DMS 273 (cell line): ENCODE data around the gene CPLX3.

Experiments used
- DNase-seq: peaks from one replicate; lab custom pipeline; 2025; ENCODE audit not compliant: unreplicated experiment; lab: John Stamatoyannopoulos, UW

The CPLX3 gene

DNA sequence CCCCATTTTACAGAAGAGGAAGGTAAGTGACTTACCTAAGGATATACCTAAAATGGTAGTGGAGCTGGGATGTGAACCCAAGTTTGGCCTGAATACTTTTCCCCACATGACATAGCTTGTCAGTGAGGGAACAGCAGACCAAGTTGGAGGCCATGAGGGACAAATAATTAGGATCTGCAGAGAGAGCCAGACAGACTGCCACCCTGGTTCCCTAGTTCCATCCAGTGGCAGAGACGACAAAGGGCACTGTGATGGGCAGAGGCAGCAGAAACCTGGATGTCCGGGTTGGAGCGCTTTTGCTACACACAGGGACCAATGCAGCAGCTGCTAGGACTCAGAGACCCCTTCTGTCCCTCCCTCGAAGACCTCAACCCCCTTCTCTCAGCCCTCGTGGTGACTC lies 1.2 kb downstream of the CPLX3 start:
- DNase-seq = peak; percentile 21

DNA sequence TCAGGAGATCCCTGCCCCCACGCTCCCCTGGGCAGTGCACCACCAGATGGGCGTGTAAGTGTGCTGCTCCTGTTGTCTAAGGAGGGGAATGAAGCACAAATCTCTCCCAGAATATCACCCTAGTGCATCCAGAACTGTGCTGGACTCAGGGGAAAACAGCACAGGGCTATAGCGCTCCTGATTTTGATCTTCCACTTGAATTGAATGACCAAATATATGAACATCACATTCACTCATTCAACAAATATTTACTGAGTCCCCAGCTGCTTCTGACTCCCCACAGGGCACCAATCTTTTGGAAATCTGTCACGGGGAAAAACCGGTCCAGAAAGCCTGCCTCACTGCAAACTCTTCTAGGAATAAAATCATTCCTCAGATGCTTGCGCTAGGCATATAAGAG lies 2.4 kb downstream of the CPLX3 start:
- peak; percentile 65 for DNase-seq

DNA sequence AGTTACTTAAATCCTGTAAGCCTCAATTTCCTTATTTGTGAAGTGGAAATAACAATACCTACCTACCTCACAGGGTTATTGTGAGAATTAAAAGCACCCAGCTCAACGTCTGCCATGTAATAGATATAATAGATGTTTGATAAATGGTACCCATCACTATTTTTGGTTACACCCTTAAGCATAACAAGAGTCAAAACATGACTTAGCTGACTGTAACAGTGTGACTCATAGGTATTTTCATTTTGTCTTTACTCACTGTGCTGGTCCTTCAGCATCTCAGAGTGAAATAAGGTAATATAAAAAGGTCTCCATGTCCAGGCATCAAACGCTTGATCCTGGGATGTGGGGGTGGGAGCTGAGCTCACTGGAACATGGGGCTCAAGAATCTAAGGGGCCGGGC lies 3.1 kb downstream of the CPLX3 start:
- DNase-seq = no peak

DNA sequence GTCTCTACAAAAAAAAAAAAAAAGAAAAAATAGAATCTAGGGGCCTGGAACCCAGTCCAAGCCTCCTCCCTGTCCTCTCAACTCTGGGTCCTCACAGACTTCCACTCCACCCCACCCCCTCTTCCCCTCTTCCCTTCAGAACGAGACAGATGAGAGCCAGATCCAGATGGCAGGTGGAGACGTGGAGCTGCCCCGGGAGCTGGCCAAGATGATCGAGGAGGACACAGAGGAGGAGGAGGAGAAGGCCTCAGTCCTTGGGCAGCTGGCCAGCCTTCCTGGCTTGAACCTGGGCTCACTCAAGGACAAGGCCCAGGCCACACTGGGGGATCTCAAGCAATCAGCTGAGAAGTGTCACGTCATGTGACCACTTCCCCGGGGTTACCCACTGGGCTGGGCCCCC lies 3.6 kb downstream of the CPLX3 start:
- DNase-seq = peak; percentile 52

DNA sequence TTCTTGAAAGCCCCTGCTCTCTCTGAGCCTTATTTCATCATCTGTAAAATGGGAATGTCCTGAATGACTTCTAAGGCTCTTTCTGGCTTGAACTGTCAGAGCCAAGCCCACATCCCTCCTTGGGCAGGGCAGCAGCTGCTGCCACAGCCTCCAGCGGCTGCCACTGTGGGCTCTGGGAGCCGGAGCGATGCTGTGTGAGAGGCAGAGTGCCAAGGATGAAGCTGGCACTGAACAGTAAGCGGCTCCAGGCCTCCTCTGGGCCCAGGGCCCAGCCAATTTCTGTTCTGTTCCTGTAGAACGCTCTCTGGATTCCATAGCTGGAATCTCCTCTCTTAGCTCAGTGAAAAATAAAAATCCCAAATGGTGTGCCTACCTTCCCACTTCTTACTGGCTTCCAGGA lies 4.4 kb downstream of the CPLX3 start:
- peak; percentile 90 for DNase-seq

DNA sequence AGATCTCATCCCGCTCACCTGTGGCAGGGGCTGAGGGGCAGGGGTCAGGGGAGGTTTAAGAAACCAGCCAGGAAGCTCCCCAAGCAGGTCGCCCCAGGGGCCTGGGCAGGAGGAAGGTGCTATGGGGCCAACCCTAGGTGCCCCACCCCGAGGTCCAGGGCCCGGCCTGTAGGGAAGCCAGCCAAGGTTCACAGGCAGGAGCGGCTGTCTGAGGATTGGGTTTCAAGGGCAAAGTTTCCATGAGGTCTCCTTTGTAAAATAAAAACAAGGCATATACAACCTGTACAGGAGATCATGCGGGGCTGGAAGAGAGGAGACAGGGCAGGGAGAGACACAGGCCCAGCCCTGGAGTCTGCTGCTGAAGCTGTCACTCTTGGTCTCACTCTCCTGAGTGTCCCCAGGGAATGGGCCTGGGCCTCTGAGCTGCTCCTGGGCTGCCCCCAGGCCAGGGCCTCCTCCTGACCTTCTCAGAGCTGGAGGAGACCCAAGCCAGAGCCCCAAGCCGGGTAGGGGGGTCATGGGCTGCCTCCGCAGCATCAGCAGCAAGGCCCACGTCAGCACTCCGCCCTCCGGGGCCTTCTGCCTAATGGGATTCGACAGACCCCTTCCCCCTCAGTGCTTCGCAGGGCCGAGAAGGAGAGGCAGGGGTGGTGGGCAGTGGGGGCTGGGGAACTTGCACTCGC lies 5.5 kb downstream of the CPLX3 start:
- DNase-seq = peak; percentile 64

DNA sequence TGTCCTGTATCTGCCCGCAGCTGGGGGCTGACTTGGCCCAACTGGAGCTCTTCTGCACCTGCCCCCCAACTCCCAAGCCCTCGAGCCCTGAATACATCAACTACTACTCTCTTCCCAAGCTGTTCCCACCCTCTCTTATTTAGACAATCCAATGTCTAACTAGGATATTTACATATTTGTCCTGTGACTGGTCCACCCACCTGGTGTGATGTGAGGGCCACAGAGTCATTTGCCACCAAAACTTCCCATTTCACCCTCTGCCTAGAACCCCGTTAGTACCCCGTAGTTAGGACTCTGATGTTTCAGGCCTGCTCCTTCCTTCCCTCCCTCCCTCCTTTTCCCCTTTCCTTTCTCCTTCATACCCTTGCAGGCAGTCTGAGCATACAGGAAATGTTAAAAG lies 6.4 kb downstream of the CPLX3 start:
- DNase-seq = peak; percentile 33

DNA sequence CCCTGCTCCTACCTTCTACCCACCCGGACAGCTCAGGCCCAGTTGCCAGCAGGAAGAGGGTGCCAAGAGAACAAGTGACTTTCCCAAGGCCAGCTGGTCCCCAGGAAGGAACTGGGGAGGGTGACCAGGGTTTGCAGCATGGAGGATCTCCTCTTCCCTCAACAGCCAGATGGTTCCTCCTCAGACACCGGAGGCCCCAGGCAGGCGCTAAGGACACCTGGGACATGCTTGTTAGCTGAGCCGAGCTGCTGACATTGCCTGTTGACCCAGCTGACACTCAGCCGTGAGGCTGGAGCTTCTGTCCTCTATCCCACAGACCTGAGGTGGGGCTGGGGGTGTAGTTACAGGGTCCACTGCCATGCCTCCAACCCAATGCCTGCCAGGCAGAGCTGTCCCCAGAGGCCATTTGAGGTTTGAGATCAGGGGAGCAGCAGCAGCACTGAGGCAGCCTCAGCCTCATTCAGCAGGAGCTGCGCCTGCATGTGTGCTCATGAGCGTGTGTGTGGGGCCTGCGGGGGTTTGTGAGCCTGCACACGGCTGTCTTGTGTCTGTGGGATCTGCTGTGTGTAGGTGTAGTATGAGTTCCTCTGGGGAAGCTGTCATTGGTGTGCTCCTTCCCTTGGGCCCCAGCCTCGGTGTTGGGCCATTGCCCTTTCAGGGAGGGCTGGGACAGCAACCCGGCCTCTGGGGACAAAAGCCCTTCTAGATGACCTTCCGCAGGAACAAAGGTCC lies 7.1 kb downstream of the CPLX3 start:
- DNase-seq = peak; percentile 75

DNA sequence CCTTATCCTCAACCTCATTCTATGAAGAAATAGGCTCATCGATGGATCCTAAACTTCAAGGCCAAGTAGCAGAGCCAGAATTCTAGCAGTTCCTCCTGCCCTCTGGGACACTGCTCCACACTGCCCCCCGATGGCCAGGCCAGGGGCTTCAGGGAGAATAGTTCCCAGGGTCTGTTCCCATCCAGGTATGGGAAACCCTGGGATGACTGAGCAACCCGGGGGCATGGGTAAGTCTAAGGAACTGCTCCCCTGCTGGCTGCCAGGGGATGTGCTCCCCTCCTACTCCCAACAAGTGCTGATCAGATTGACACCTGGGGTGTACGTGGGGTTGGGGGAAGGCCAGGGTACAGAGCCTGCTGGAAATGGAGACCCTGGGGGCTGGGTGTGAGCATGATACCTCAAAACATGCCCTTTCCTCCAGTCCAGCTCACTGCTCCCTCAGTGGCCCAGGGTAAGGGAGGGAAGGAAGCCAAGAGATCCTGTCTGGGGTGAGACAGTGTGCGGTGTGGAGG lies 8.9 kb downstream of the CPLX3 start:
- DNase-seq = peak; percentile 89

DNA sequence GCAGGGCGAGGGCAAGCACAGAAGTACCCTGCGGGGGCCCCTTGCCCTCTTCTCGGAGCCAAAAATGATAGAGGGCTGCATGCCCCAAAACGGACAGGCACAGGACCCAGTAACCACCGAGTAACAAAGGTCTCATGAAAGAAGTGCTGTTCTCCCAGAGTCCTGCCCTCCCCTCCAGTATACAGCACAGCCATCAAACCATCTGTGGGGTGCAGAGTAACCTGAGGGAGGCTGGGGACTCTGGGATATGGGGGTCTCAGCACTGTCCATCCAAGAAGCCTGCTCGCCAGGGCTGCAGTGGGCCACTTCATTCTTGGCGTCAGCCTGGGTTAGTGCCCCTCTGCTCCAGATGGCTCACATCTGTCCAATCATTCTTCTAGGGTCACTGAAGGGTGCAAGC lies 10.4 kb downstream of the CPLX3 start:
- no peak for DNase-seq

DNA sequence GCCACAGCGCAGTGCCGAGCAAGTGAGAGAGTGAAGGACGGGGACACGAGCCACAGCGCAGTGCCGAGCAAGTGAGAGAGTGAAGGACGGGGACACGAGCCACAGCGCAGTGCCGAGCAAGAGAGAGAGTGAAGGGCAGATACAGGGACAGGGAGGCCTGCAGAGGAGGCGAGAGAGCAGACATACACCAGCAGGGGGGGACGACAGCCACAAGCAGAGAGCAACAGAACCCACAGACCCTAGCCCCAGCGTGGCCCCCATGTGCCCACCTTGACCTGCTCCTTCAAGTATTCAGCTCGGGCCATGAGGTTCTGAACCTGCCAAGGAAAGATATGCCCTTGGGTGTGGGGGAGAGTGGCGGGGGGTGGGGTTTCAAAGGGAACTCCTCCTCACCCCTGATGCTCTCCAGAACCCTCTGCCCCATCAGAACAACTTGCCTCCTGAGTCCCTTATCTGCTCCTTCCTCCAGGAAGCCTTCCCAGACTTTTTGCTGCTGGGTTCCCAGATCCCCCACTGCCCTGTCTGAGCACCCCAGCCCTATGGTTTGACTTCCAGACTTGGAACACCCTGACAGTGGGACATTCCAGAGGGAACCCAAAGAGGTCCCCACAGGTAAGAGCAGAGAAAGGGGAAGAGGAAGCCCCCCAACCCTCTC lies 11.2 kb downstream of the CPLX3 start:
- no peak for DNase-seq

DNA sequence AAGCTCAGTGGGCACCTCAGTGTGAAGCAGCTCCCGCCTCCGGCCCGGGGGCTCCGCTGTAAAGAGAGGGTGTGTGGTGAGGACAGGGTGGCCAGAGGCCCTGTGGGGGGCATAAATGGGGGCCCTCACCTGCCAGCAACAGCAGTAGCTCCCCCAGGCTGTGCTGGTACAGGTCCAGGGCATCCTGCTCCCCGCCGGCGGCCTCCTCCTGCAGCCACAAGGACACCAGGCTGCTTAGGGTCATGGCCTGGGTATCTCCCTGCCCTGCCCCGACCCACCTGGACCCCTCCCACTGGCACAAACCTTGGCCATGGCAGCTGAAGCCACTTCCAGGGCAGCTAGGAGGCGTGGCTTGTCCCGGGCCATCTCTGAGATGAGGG lies 11.7 kb downstream of the CPLX3 start:
- DNase-seq = no peak

DNA sequence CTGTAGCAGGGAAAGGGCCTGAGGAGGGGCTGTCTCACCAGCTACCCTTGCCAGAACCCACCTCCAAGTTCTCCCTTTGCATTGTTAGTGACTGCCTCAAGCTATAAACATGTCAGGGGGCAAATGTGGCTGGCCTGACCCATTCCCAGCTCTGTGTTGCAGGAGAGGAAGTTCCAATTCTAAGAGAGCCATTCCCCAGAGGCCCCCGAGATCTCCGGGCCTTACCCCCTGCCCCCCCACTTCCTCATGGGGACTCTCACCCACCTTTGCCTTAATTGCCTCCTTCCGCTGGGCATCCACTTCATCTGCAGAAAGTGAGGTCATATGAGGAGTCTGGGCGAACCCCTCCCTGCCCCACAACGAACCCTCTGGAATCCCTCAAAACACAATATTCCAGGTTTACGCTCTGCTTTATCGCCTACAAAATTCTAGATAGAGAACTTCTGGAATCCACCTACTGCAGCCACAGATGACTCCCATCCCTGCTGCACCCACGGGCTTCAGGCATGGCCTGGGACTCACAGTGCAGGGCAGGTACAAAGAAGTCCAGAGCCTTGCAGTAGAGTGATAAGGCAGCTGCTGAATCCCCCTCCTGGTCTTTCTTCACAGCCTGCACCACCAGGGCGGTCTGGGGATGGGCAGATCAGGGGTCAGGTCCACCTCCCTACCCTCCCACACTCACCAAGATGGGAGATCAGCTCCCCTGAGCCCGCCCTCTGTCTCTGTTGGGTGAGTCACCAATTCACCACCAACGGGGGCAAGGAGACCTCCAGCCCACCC lies 12.5 kb downstream of the CPLX3 start:
- DNase-seq = no peak

DNA sequence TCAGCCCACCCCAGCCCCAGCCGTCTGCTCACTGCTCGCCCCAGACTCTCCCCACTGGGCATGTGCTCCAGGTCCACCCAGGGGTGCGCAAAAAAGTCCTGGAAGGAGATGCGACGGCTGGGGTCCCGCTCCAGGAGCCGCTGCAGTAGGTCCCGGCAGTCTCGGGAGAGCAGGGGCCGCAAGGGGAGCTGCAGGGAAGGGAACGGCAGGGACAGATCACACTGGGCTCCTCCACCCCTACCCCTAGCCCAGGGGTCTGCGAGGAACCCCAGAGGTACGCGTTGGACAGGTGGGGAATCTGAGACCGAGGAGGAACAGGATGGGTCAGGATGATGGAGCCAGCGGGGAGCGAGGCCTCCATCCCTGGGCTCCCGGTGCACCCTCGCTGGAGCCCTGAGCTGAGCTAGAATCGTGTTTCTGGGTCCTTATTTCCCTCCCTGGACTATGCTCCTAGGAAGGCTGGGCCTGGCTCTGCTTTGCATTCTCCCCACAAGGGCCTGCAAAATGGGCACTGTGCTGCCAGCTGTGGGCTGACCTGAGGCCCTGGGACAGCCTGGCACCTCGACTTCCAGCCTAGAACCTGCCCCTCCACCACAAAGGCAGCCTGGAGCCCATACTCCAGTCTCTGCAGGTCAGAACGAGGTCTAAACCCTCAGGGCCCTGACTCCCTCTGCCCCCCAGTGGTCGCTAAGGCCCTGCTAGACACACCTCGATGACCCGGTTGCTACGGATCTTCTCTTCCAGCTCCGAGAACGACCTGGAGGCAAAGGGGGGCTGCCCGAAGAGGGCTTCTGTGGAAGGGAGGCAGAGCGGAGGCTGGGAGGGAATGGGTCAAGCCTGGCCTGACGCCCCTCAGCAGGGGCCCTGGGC lies 13.3 kb downstream of the CPLX3 start:
- peak; percentile 26 for DNase-seq

DNA sequence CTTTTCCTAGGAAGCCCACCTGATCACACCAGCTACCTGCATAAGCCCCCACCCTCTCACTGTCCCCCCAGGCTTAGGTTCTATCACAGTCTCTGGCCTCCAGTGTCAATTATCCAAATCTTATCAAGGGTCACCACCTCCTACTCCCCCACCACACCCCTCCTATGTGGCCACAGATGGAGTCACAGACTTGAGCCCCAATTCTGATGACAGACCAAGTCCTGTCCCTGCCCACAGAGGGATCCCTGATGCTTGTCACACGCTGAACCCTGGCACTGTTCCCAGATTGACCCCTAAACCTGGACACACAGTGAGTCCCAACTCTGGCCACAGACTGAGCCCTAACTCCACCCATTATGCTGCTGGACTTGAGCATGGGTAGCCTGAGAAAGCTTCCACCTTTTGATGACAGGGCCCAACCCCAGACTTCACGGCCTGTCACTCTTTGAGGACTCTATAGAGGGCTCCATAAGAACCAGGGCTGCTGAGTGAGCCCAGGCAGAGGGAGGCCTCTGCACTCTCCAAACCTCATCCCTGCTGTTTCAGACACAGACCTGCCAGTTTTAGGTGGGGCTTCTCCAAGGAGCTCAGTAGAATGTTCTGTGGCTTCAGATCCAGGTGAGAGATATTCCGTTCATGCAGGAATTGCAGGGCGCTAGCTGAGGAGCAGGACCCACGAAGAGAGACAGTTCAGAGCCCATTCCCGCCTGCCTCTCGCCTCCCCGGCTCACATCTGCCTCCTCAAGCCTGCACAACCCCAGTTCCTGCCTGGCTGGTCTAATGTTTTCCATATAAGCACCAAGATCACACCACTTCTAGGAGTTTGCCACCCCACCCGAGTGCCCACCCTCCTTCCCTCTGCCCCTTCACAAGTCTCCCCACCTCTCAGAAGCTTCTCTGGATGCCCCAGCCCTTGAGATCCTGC lies 14.7 kb downstream of the CPLX3 start:
- no peak for DNase-seq

DNA sequence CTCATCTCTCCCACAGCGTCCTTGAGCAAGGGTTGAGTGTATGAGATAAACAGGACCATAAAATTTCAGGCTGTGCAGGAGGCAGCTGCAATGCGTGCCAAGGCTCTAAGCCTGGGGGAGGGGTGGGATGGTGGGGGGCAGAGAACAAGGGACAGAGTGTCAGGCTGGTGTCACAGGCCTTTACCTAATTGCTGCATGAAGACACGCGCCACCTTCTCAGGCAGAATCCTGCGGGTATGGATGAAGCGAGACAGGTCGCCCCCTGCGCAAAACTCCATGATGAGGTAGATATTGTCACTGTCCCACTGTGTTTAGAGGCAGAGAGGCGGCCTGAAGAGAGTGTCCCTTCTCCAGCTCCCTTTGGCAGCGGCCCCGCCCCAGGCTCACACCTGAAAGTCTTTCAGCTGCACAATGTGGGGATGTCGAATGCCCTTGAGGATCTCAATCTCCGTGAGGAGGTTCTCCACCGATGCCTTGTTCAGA lies 15.5 kb downstream of the CPLX3 start:
- DNase-seq = no peak

DNA sequence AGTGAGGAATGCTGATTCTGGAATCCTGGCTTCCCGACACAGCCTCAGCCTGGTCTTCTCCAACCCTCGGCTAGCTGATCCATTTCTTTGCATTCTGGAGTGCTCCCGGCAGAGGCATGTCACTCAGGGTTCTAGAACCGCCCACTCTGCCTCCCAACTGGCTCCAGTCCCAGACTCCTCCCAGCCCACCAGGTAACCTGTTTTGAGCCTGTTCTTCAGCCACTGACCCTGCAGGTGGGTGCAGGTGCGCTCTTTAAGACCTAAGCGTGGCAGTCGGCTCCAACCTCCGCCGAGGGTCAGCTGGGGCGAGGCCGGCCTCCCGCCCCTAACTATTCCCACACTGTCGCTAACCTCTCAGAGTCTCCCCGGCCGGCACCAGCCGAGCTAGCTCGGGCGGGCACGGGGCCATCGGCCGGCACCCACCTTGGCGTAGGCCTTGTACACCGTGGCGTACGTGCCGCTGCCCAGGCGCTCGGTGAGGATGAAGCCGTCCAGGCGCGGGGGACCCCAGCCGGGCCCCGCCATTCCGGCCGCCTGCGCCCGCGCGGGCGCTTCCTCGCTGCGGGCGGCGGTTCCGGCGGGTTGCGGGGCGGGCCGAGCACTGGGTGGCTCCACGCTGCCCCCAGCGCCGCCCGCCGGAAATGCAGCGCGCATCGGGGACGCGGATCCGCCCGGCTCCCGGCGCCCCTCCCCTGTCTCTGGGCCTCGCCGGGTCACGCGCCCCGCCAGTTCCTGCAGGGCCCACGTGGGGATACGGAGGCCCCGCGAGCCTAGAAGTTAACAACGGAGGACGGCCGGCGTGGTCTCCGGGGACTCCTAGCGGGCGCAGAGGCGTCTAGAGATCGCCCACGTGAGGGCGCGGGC lies 16.4 kb downstream of the CPLX3 start, which contains the start of gene ULK3:
Gene ULK3 (minus strand): TSS at position 576 of the 864 bp plus-strand sequence. CDS start 51 bp downstream, at position 525.
- peak; percentile 94 for DNase-seq

DNA sequence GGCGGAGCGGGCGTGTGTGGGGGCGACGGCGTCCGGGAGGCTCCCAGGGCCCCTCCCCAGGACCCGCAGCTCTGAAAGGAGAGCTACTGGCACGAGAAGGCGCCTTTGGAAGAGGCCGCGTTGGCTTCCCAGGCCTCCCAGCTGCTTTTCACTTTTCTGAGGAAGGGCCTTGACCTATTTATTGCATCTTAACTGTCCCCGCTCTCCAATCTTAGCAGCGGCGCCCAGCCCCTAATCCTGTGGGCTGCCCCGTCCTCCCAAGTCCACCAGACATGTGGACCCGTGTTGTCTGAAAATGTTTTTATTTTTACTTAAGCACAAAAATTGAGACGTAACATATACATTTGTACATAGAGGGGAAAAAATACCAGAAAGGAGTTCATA lies 17.0 kb downstream of the CPLX3 start:
- no peak for DNase-seq
